ENCODE data around the gene MARCHF6.
"Not testable (repeated sequence)": the region's sequence is repeated elsewhere in the genome, so short reads cannot be mapped to it uniquely, and the experiment has no call there.

Gene MARCHF6

GRCh38 chr5:10353241-10354047 is at the start of gene MARCHF6:
MARCHF6 (plus strand) TSS chr5:10353695; CDS start chr5:10353899, 204 bp downstream.
- no peak for FAIRE-seq

- no peak for FAIRE-seq
Measured at GRCh38 chr5:10303699-10304170, 49.8 kb upstream of the MARCHF6 start.

- FAIRE-seq: no peak
Measured at GRCh38 chr5:10304932-10305331, 48.6 kb upstream of the MARCHF6 start.

- FAIRE-seq: no peak
Measured at GRCh38 chr5:10306114-10306513, 47.4 kb upstream of the MARCHF6 start.

GRCh38 chr5:10306806-10307205 is 46.7 kb upstream of the MARCHF6 start:
- no peak for FAIRE-seq

GRCh38 chr5:10307206-10308148 is 46.0 kb upstream of the MARCHF6 start, which contains the start of gene CMBL:
CMBL (minus strand) TSS chr5:10307902; CDS start chr5:10290762, 17,140 bp downstream.
- no peak for FAIRE-seq

- no peak for FAIRE-seq
Measured at GRCh38 chr5:10308844-10309243, 44.7 kb upstream of the MARCHF6 start.

- FAIRE-seq: no peak
Measured at GRCh38 chr5:10310066-10310779, 43.3 kb upstream of the MARCHF6 start.

GRCh38 chr5:10310835-10311570 is 42.5 kb upstream of the MARCHF6 start:
- FAIRE-seq: not testable (repeated sequence)

GRCh38 chr5:10311595-10312425 is 41.7 kb upstream of the MARCHF6 start:
- FAIRE-seq: no peak

GRCh38 chr5:10315201-10315600 is 38.3 kb upstream of the MARCHF6 start:
- no peak for FAIRE-seq

- FAIRE-seq: no peak
Measured at GRCh38 chr5:10315824-10316509, 37.5 kb upstream of the MARCHF6 start.

GRCh38 chr5:10317825-10318682 is 35.4 kb upstream of the MARCHF6 start:
- no peak for FAIRE-seq

- FAIRE-seq: no peak
Measured at GRCh38 chr5:10319202-10319851, 34.2 kb upstream of the MARCHF6 start.

- no peak for FAIRE-seq
Measured at GRCh38 chr5:10320793-10321192, 32.7 kb upstream of the MARCHF6 start.

GRCh38 chr5:10321882-10322281 is 31.6 kb upstream of the MARCHF6 start:
- no peak for FAIRE-seq

- no peak for FAIRE-seq
Measured at GRCh38 chr5:10323588-10324488, 29.7 kb upstream of the MARCHF6 start.

Measured in colon (tissue), 2 donors.